ENCODE data around the gene SLC1A3.

DNA sequence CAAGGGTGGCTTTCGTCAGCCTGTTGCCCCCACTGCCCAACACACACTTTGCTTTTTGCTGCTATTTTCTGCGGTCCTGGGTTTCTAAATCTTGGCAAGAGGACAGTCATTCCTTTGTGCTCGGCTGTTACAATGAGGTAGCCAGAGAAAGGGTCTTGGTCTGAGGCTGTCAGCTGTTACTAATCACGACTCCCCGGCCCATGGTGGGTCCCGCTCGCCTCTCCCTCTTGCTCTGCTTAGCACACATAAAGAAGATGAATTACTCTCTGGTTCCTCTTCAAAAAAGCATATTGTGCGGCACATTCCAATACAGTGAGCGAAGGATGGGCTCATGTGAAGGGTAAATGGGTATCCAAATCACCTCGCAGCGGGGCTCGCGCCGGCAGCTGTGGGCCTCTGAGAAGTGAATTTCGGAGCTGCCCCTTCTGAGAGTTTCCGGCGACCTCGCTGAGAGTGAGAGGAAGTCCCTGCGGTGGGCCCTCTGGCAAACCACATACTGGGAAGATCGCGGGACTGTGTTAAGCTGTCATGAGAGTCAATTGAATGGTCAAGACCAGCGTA, 56.0 kb downstream of the SLC1A3 start:
- TF ChIP-seq, protein P1, sequence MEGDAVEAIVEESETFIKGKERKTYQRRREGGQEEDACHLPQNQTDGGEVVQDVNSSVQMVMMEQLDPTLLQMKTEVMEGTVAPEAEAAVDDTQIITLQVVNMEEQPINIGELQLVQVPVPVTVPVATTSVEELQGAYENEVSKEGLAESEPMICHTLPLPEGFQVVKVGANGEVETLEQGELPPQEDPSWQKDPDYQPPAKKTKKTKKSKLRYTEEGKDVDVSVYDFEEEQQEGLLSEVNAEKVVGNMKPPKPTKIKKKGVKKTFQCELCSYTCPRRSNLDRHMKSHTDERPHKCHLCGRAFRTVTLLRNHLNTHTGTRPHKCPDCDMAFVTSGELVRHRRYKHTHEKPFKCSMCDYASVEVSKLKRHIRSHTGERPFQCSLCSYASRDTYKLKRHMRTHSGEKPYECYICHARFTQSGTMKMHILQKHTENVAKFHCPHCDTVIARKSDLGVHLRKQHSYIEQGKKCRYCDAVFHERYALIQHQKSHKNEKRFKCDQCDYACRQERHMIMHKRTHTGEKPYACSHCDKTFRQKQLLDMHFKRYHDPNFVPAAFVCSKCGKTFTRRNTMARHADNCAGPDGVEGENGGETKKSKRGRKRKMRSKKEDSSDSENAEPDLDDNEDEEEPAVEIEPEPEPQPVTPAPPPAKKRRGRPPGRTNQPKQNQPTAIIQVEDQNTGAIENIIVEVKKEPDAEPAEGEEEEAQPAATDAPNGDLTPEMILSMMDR (IDR thresholded peaks at IDR 0.05) = no peak
- no peak for TF ChIP-seq POLR2AphosphoS5 (IDR thresholded peaks at IDR 0.05)

All from prostate gland (tissue), 2 donors.